Astrocyte (in vitro differentiated cells and primary cell): ENCODE measurements around the gene FBXO47.

ENCODE experiments used
- EZH2 ChIP-seq: IDR thresholded peaks from 2 replicates; pipeline ENCODE4 v1.6.1; 2012; ENCODE audit warnings: mild to moderate bottlenecking, low read length, inconsistent platforms; ENCODE audit not compliant: insufficient read depth
- TF ChIP-seq, protein P1 (sequence below): IDR thresholded peaks from 2 replicates; pipeline ENCODE4 v1.5.1; 2011; ENCODE audit warnings: low read depth, mild to moderate bottlenecking, inconsistent platforms, low read length, moderate library complexity; ENCODE audit not compliant: insufficient read depth

DNA sequence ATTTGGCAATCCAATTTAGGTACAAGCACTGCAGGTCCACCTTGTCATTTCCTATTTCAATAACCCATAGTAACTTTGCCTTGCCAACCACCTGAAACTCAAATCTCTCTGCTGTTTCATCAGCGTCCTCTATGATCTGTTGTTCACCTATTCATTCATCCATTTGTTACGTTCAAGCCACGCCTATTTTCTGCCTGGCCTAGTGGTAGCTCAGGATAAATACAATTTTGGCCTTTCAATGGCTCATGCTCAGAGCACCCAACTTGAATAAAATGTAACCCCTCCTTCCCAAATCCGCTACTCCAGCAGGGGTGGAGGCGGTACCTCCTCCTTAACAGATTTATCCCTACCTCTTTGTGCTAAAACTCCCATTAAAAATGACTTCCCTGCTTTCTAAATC is 3.6 kb upstream of the FBXO47 start:
- TF ChIP-seq, protein P1, sequence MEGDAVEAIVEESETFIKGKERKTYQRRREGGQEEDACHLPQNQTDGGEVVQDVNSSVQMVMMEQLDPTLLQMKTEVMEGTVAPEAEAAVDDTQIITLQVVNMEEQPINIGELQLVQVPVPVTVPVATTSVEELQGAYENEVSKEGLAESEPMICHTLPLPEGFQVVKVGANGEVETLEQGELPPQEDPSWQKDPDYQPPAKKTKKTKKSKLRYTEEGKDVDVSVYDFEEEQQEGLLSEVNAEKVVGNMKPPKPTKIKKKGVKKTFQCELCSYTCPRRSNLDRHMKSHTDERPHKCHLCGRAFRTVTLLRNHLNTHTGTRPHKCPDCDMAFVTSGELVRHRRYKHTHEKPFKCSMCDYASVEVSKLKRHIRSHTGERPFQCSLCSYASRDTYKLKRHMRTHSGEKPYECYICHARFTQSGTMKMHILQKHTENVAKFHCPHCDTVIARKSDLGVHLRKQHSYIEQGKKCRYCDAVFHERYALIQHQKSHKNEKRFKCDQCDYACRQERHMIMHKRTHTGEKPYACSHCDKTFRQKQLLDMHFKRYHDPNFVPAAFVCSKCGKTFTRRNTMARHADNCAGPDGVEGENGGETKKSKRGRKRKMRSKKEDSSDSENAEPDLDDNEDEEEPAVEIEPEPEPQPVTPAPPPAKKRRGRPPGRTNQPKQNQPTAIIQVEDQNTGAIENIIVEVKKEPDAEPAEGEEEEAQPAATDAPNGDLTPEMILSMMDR, result no peak
- TF ChIP-seq EZH2, result no peak
